ENCODE results near the gene MRPS35. TPM values are rescaled to one million over a fixed set of nuclear protein-coding genes. Genes with fewer than 3 reads are reported as not detected.

MRPS35 gene
- 67.4 TPM for polyA plus RNA-seq
- long read RNA-seq, donor 1, transcript MRPS35-201 (8 exons, 1,888 nt): major isoform, 19 of 19 reads
- long read RNA-seq, donor 1, partial matches to known transcripts: 0 of 19 reads
- long read RNA-seq, donor 1, other reads (novel, unspliced or antisense): 0 of 19 reads
- long read RNA-seq, donor 2, transcript MRPS35-201 (8 exons, 1,888 nt): major isoform, 39 of 45 reads
- long read RNA-seq, donor 2, partial matches to known transcripts: 6 of 45 reads
- long read RNA-seq, donor 2, other reads (novel, unspliced or antisense): 0 of 45 reads
- long read RNA-seq, donor 3: 0 reads
- long read RNA-seq, donor 4, partial matches to known transcripts: 0 of 3 reads
- long read RNA-seq, donor 4, other reads (novel, unspliced or antisense): 0 of 3 reads
- long read RNA-seq, donor 5, transcript MRPS35-201 (8 exons, 1,888 nt): major isoform, 23 of 42 reads
- long read RNA-seq, donor 5, partial matches to known transcripts: 16 of 42 reads
- long read RNA-seq, donor 5, other reads (novel, unspliced or antisense): 0 of 42 reads
- long read RNA-seq, donor 6, transcript MRPS35-201 (8 exons, 1,888 nt): major isoform, 35 of 37 reads
- long read RNA-seq, donor 6, partial matches to known transcripts: 0 of 37 reads
- long read RNA-seq, donor 6, other reads (novel, unspliced or antisense): 0 of 37 reads
- long read RNA-seq, donor 7, transcript MRPS35-201 (8 exons, 1,888 nt): major isoform, 15 of 15 reads
- long read RNA-seq, donor 7, partial matches to known transcripts: 0 of 15 reads
- long read RNA-seq, donor 7, other reads (novel, unspliced or antisense): 0 of 15 reads
- long read RNA-seq, donor 8, transcript MRPS35-201 (8 exons, 1,888 nt): major isoform, 43 of 61 reads
- long read RNA-seq, donor 8, partial matches to known transcripts: 15 of 61 reads
- long read RNA-seq, donor 8, other reads (novel, unspliced or antisense): 0 of 61 reads
- long read RNA-seq, donor 9, transcript MRPS35-201 (8 exons, 1,888 nt): major isoform, 38 of 39 reads
- long read RNA-seq, donor 9, partial matches to known transcripts: 0 of 39 reads
- long read RNA-seq, donor 9, other reads (novel, unspliced or antisense): 0 of 39 reads
- long read RNA-seq, donor 10, transcript MRPS35-201 (8 exons, 1,888 nt): major isoform, 45 of 46 reads
- long read RNA-seq, donor 10, partial matches to known transcripts: 0 of 46 reads
- long read RNA-seq, donor 10, other reads (novel, unspliced or antisense): 0 of 46 reads
- long read RNA-seq, donor 11, transcript MRPS35-201 (8 exons, 1,888 nt): major isoform, 29 of 30 reads
- long read RNA-seq, donor 11, partial matches to known transcripts: 0 of 30 reads
- long read RNA-seq, donor 11, other reads (novel, unspliced or antisense): 0 of 30 reads

- H3K27ac ChIP-seq (ENCODE audit: low read length): peak within 1 kb of the TSS; percentile 83
- peak; percentile 82 to 95 for DNase-seq
- 0% methylated on average over 5 of the region's 46 CpGs for WGBS (ENCODE audit: insufficient coverage, low lambda C conversion rate)
- H3K27me3 ChIP-seq (ENCODE audit: control insufficient read depth, insufficient read depth, low read length): no peaks in the 10 kb centered on the region
- no peaks in the 10 kb centered on the region for H3K9me3 ChIP-seq (ENCODE audit: control insufficient read depth, low read depth, low read length)
- H3K4me3 ChIP-seq (ENCODE audit: low read length): peak within 1 kb of the TSS; percentile 77
- H3K4me1 ChIP-seq (ENCODE audit: control insufficient read depth, insufficient read depth, low read length): peaks cover 3% of the 10 kb centered on the region
- peaks cover 2% of the 10 kb centered on the region for H3K36me3 ChIP-seq (ENCODE audit: control insufficient read depth, insufficient read depth, low read length)
Measured at GRCh38 chr12:27710592-27711316, at the start of gene MRPS35. MRPS35 (plus strand) TSS chr12:27710832; CDS start chr12:27710844, 12 bp downstream.

GRCh38 chr12:27665704-27666103 lies 44.9 kb upstream of the MRPS35 start:
- no peak for DNase-seq
- no peaks in the 10 kb centered on the region for H3K4me1 ChIP-seq (ENCODE audit: control insufficient read depth, insufficient read depth, low read length)
- no peaks in the 10 kb centered on the region for H3K9me3 ChIP-seq (ENCODE audit: control insufficient read depth, low read depth, low read length)
- 100% methylated on average over 2 of the region's 3 CpGs for WGBS (ENCODE audit: insufficient coverage, low lambda C conversion rate)
- H3K4me3 ChIP-seq (ENCODE audit: low read length): no peak overlapping the region
- no peak overlapping the region for H3K27ac ChIP-seq (ENCODE audit: low read length)
- H3K36me3 ChIP-seq (ENCODE audit: control insufficient read depth, insufficient read depth, low read length): peaks cover 40% of the 10 kb centered on the region
- no peaks in the 10 kb centered on the region for H3K27me3 ChIP-seq (ENCODE audit: control insufficient read depth, insufficient read depth, low read length)

- no peak overlapping the region for H3K27ac ChIP-seq (ENCODE audit: low read length)
- H3K9me3 ChIP-seq (ENCODE audit: control insufficient read depth, low read depth, low read length): no peaks in the 10 kb centered on the region
- 48% methylated on average over 3 of the region's 3 CpGs for WGBS (ENCODE audit: insufficient coverage, low lambda C conversion rate)
- H3K36me3 ChIP-seq (ENCODE audit: control insufficient read depth, insufficient read depth, low read length): peaks cover 35% of the 10 kb centered on the region
- DNase-seq: no peak
- no peaks in the 10 kb centered on the region for H3K4me1 ChIP-seq (ENCODE audit: control insufficient read depth, insufficient read depth, low read length)
- H3K27me3 ChIP-seq (ENCODE audit: control insufficient read depth, insufficient read depth, low read length): no peaks in the 10 kb centered on the region
- no peak overlapping the region for H3K4me3 ChIP-seq (ENCODE audit: low read length)
Measured at GRCh38 chr12:27666510-27666909, 44.1 kb upstream of the MRPS35 start.

GRCh38 chr12:27667540-27667939 lies 43.1 kb upstream of the MRPS35 start:
- Histone ChIP-seq H3K4me1 (ENCODE audit: control insufficient read depth, insufficient read depth, low read length) (no peaks in the 10 kb centered on the region), H3K27me3 (ENCODE audit: control insufficient read depth, insufficient read depth, low read length) (no peaks in the 10 kb centered on the region), H3K27ac (ENCODE audit: low read length) (no peak overlapping the region), H3K4me3 (ENCODE audit: low read length) (no peak overlapping the region), H3K9me3 (ENCODE audit: control insufficient read depth, low read depth, low read length) (no peaks in the 10 kb centered on the region), H3K36me3 (ENCODE audit: control insufficient read depth, insufficient read depth, low read length) (peaks cover 40% of the 10 kb centered on the region)
- no peak for DNase-seq
- WGBS (ENCODE audit: insufficient coverage, low lambda C conversion rate): no CpG with 5 or more reads among the region's 6 CpGs

GRCh38 chr12:27672051-27672450 lies 38.6 kb upstream of the MRPS35 start:
- no peaks in the 10 kb centered on the region for H3K9me3 ChIP-seq (ENCODE audit: control insufficient read depth, low read depth, low read length)
- no peaks in the 10 kb centered on the region for H3K4me1 ChIP-seq (ENCODE audit: control insufficient read depth, insufficient read depth, low read length)
- H3K27me3 ChIP-seq (ENCODE audit: control insufficient read depth, insufficient read depth, low read length): no peaks in the 10 kb centered on the region
- DNase-seq: no peak
- no peak overlapping the region for H3K4me3 ChIP-seq (ENCODE audit: low read length)
- H3K36me3 ChIP-seq (ENCODE audit: control insufficient read depth, insufficient read depth, low read length): peaks cover 34% of the 10 kb centered on the region
- H3K27ac ChIP-seq (ENCODE audit: low read length): no peak overlapping the region
- 96% methylated on average over 3 of the region's 4 CpGs for WGBS (ENCODE audit: insufficient coverage, low lambda C conversion rate)

- Histone ChIP-seq H3K27me3 (ENCODE audit: control insufficient read depth, insufficient read depth, low read length) (no peaks in the 10 kb centered on the region), H3K36me3 (ENCODE audit: control insufficient read depth, insufficient read depth, low read length) (peaks cover 34% of the 10 kb centered on the region), H3K27ac (ENCODE audit: low read length) (no peak overlapping the region), H3K4me3 (ENCODE audit: low read length) (no peak overlapping the region), H3K9me3 (ENCODE audit: control insufficient read depth, low read depth, low read length) (no peaks in the 10 kb centered on the region), H3K4me1 (ENCODE audit: control insufficient read depth, insufficient read depth, low read length) (no peaks in the 10 kb centered on the region)
- WGBS (ENCODE audit: insufficient coverage, low lambda C conversion rate): no CpG with 5 or more reads among the region's 1 CpG
- no peak for DNase-seq
Measured at GRCh38 chr12:27672643-27673042, 38.0 kb upstream of the MRPS35 start.

- no CpG with 5 or more reads among the region's 3 CpGs for WGBS (ENCODE audit: insufficient coverage, low lambda C conversion rate)
- no peak overlapping the region for H3K27ac ChIP-seq (ENCODE audit: low read length)
- H3K4me3 ChIP-seq (ENCODE audit: low read length): no peak overlapping the region
- no peaks in the 10 kb centered on the region for H3K9me3 ChIP-seq (ENCODE audit: control insufficient read depth, low read depth, low read length)
- H3K27me3 ChIP-seq (ENCODE audit: control insufficient read depth, insufficient read depth, low read length): no peaks in the 10 kb centered on the region
- peaks cover 32% of the 10 kb centered on the region for H3K36me3 ChIP-seq (ENCODE audit: control insufficient read depth, insufficient read depth, low read length)
- no peaks in the 10 kb centered on the region for H3K4me1 ChIP-seq (ENCODE audit: control insufficient read depth, insufficient read depth, low read length)
- DNase-seq: no peak
Measured at GRCh38 chr12:27673101-27673718, 37.4 kb upstream of the MRPS35 start.

- Histone ChIP-seq H3K4me3 (ENCODE audit: low read length) (no peak overlapping the region), H3K36me3 (ENCODE audit: control insufficient read depth, insufficient read depth, low read length) (peaks cover 33% of the 10 kb centered on the region), H3K27ac (ENCODE audit: low read length) (no peak overlapping the region), H3K27me3 (ENCODE audit: control insufficient read depth, insufficient read depth, low read length) (no peaks in the 10 kb centered on the region), H3K9me3 (ENCODE audit: control insufficient read depth, low read depth, low read length) (no peaks in the 10 kb centered on the region), H3K4me1 (ENCODE audit: control insufficient read depth, insufficient read depth, low read length) (no peaks in the 10 kb centered on the region)
- DNase-seq: no peak
- WGBS (ENCODE audit: insufficient coverage, low lambda C conversion rate): no CpG with 5 or more reads among the region's 2 CpGs
Measured at GRCh38 chr12:27674989-27675388, 35.6 kb upstream of the MRPS35 start.

- Histone ChIP-seq H3K27ac (ENCODE audit: low read length) (no peak overlapping the region), H3K9me3 (ENCODE audit: control insufficient read depth, low read depth, low read length) (no peaks in the 10 kb centered on the region), H3K4me3 (ENCODE audit: low read length) (no peak overlapping the region), H3K4me1 (ENCODE audit: control insufficient read depth, insufficient read depth, low read length) (no peaks in the 10 kb centered on the region), H3K27me3 (ENCODE audit: control insufficient read depth, insufficient read depth, low read length) (no peaks in the 10 kb centered on the region), H3K36me3 (ENCODE audit: control insufficient read depth, insufficient read depth, low read length) (peaks cover 46% of the 10 kb centered on the region)
- DNase-seq: peak in 1 of 2 donors; percentile 50
Measured at GRCh38 chr12:27680619-27681018, 30.0 kb upstream of the MRPS35 start.
